Measurements from ENCODE around the gene SKI.

GRCh38 chr1:2248854-2249558, 20.9 kb downstream of the SKI start:
- TF ChIP-seq CTCF (IDR thresholded peaks at IDR 0.05; ENCODE audit: borderline replicate concordance, extremely low read depth, low read length, poor library complexity, severe bottlenecking): no peak
- no peak for TF ChIP-seq EZH2 (IDR thresholded peaks at IDR 0.05; ENCODE audit: borderline replicate concordance, low read depth, low read length, severe bottlenecking)
